WI38 (cell line): ENCODE data around the gene OR4Q3.
"Not testable (repeated sequence)": the region's sequence is repeated elsewhere in the genome, so short reads cannot be mapped to it uniquely, and the experiment has no call there.

Experiments
- H3K4me3 ChIP-seq: 2 replicates; pipeline ENCODE4 v1.5.1; 2011; ENCODE audit warnings: low read depth, mild to moderate bottlenecking, control low read depth, low read length
- CTCF ChIP-seq: IDR thresholded peaks from 2 replicates; pipeline ENCODE4 v1.5.1; 2012; ENCODE audit warnings: low read depth, mild to moderate bottlenecking, control low read depth, low read length

OR4Q3 gene

GRCh38 chr14:19775587-19775986, 32.2 kb downstream of the OR4Q3 start:
- no peak overlapping the region for H3K4me3 ChIP-seq
- TF ChIP-seq CTCF, result no peak

GRCh38 chr14:19785848-19786247, 42.5 kb downstream of the OR4Q3 start:
- H3K4me3 ChIP-seq, result not testable (repeated sequence)

GRCh38 chr14:19787318-19787717, 43.9 kb downstream of the OR4Q3 start:
- H3K4me3 ChIP-seq, result not testable (repeated sequence)

GRCh38 chr14:19788150-19788549, 44.8 kb downstream of the OR4Q3 start:
- H3K4me3 ChIP-seq, result not testable (repeated sequence)

GRCh38 chr14:19796520-19797108, 53.2 kb downstream of the OR4Q3 start:
- not testable (repeated sequence) for H3K4me3 ChIP-seq
